ENCODE results near the gene SIPA1L3.

GRCh38 chr19:38250821-38251563, 344.0 kb downstream of the SIPA1L3 start:
- TF ChIP-seq CTCF (IDR thresholded peaks at IDR 0.05) (no peak), POLR2A (IDR thresholded peaks at IDR 0.05) (no peak)
